ENCODE measurements around the gene NEK5. TPM values are rescaled to one million over a fixed set of nuclear protein-coding genes. Genes with fewer than 3 reads are reported as not detected.
"Not testable (repeated sequence)": the region's sequence is repeated elsewhere in the genome, so short reads cannot be mapped to it uniquely, and the experiment has no call there.

NEK5 gene, protein sequence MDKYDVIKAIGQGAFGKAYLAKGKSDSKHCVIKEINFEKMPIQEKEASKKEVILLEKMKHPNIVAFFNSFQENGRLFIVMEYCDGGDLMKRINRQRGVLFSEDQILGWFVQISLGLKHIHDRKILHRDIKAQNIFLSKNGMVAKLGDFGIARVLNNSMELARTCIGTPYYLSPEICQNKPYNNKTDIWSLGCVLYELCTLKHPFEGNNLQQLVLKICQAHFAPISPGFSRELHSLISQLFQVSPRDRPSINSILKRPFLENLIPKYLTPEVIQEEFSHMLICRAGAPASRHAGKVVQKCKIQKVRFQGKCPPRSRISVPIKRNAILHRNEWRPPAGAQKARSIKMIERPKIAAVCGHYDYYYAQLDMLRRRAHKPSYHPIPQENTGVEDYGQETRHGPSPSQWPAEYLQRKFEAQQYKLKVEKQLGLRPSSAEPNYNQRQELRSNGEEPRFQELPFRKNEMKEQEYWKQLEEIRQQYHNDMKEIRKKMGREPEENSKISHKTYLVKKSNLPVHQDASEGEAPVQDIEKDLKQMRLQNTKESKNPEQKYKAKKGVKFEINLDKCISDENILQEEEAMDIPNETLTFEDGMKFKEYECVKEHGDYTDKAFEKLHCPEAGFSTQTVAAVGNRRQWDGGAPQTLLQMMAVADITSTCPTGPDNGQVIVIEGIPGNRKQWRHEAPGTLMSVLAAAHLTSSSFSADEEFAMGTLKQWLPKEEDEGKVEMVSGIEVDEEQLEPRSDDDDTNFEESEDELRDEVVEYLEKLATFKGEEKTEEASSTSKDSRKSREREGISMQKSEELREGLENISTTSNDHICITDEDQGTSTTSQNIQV
- 0.05 and 0.09 TPM in 2 replicates for total RNA-seq

DNA sequence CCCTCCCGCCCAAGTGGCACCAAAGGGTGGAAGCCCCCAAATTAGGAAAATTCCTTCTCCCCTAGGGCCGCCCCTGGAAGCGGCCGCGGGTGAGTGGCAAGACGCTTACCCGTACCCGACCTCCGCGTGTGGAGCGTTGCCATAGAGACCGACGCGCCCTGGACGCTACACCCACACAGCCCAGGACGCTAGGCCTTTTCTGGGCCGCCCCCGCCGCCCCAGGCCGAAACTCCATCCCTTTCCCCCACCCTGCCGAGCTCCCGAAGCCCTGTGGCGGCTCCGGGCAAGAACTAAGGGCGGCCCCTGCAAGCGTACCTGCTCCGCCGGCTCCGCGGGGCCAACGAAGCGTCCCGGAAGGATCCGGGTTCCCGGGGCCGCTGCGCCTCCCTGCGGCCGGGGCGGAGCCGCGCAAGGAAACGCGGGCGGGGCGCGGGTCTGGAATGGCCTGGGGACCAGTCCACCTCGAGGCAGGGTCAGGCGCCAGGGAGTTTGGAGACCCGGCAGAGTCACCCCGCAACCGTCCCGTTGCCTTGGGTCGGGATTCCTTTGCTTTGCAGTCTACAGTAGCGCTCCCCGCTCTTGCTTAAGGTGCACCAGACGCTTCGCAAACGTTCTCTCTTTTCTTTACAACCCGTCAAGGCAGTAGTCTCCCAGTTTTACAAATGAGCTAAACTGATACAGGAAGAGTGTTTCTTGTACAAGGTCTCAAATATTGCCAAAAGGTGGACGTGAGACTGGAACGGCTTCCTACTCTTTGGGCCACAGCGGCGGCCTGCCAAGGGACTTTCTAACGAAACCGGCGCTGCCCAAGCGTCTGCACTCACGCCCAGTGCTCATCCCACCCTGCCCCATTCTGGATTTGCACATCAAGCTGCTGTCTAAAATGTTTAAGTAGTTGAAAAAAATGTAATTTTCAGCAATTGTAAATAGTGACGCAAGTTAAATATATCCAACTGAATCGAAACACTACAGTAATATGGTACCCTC lies at the start of gene NEK5:
TSS of gene NEK5 (minus strand) at position 360 of the 987 bp plus-strand sequence. CDS start 1,591 bp downstream, outside the sequence.
- intact Hi-C loops (cut with micrococcal nuclease) = loop anchor here (1.0 to 5.0 kb wide), 4 partner anchors 66 to 677 kb away; partner anchors contain the start of genes ALG11 and INTS6

GRCh38 chr13:52177276-52177675 lies 48.4 kb upstream of the NEK5 start:
- intact Hi-C loops (cut with micrococcal nuclease) = no loop called here

- intact Hi-C loops (cut with micrococcal nuclease) = not testable (repeated sequence)
Measured at GRCh38 chr13:52173970-52174369, 45.1 kb upstream of the NEK5 start.

- intact Hi-C loops (cut with micrococcal nuclease) = no loop called here
Measured at GRCh38 chr13:52173373-52173772, 44.5 kb upstream of the NEK5 start.

DNA sequence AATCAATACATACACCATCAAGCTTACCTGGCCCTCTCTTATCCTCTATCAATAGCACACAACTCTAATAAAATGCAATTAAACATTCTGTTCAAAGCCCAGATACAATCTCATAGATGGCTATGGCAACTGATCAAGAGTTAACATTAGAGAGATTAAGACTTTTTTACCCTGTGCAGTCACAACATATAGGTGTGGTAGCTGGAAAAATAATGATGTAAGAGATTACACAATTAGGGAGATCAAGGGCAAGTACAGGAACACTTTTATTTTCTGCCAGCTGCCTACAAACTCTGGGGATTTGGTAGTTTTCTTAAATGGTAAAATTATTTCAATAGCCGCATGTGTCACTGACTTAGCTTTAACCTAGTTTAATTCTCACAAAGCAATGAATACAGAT lies 42.8 kb upstream of the NEK5 start:
- intact Hi-C loops (cut with micrococcal nuclease) = not testable (repeated sequence)

GRCh38 chr13:52170828-52171391 lies 42.0 kb upstream of the NEK5 start:
- intact Hi-C loops (cut with micrococcal nuclease) = not testable (repeated sequence)

- intact Hi-C loops (cut with micrococcal nuclease) = no loop called here
Measured at GRCh38 chr13:52169839-52170238, 41.0 kb upstream of the NEK5 start.

DNA sequence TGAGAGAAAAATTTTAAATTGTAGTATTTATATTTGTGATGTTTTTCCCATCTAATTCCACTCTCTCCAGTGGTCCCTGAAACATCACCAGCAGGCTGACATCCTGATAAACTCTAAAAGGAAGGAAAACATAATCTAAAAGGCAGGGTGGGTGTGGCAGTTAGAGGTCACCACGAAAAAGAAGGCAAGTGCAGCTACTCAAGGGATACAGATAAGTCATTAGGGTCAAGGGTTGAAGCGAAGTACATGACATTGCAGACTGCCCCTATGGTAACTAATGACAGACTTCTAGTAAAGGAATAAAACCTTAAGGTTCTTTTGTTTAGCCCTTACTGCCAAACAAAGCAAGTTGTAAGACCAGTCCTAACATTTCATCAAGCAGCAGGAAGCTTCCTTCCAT lies 36.5 kb upstream of the NEK5 start:
- intact Hi-C loops (cut with micrococcal nuclease) = no loop called here

DNA sequence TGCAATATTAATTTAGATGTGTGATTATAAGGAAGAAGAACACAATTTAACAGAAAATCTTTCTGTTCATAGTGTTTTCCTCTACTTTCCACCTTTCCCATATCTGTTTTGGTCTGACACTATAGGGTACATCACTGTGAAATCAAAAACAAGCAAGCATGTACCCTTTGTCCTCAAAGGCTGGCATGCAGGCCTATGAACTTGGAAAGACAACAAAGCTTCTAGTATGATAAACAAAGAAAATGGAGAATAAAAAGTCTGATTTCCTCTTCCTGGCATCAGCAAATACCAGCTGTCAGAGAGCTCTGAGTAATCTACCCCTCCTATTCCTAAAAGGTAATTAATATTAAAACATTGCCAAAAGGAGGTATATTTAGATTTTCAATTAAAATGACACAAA lies 36.1 kb upstream of the NEK5 start:
- intact Hi-C loops (cut with micrococcal nuclease) = no loop called here

- intact Hi-C loops (cut with micrococcal nuclease) = not testable (repeated sequence)
Measured at GRCh38 chr13:52163878-52164277, 35.0 kb upstream of the NEK5 start.

GRCh38 chr13:52162279-52163101 lies 33.6 kb upstream of the NEK5 start:
- intact Hi-C loops (cut with micrococcal nuclease) = no loop called here

DNA sequence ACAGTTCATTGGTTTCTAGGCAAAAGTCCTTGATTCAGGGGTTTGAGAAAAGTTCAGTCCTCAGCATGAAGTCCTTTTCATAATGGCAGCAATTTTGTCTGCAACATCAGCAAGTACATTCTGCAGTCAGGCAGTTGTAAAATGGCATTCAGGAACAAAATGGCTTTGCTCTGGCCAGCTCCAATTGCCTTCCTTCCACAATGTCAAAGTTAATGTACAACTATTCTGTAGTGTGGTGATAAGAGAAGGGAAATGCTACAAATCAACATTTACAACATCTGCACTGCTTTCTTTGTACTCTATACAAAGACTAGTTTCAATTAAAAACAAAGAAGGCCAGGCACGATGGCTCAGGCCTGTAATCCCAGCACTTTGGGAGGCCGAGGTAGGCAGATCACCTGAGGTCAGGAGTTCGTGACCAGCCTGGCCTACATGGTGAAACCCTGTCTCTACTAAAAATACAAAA lies 32.3 kb upstream of the NEK5 start:
- intact Hi-C loops (cut with micrococcal nuclease) = no loop called here

DNA sequence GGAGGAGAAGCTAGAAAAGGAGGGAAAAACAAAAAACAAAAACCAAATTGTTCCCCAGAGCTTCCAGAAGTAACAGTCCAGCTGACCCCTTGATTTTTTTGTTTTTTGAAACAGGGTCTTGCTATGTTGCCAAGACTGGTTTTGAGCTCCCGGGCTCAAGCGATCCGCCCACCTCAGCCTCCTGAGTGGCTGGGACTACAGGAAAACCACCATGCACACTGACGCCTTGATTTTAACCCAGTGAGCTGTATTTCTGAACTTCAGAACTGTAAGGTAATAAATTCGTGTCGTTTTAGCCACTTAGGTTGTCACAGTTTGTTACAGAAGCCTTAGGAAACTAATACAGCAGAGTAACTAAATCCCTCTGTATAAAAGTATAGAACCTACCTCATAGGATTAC lies 31.6 kb upstream of the NEK5 start:
- intact Hi-C loops (cut with micrococcal nuclease) = no loop called here

- intact Hi-C loops (cut with micrococcal nuclease) = no loop called here
Measured at GRCh38 chr13:52160053-52160452, 31.2 kb upstream of the NEK5 start.

- intact Hi-C loops (cut with micrococcal nuclease) = loop anchor here (2.0 kb wide), 1 partner anchor 147 kb away; the partner anchor contains the start of gene ALG11
Measured at GRCh38 chr13:52159159-52159982, 30.5 kb upstream of the NEK5 start, which contains the start of gene NEK3. Gene NEK3 (minus strand): TSS chr13:52159597. CDS start chr13:52156191, 3,406 bp downstream.

DNA sequence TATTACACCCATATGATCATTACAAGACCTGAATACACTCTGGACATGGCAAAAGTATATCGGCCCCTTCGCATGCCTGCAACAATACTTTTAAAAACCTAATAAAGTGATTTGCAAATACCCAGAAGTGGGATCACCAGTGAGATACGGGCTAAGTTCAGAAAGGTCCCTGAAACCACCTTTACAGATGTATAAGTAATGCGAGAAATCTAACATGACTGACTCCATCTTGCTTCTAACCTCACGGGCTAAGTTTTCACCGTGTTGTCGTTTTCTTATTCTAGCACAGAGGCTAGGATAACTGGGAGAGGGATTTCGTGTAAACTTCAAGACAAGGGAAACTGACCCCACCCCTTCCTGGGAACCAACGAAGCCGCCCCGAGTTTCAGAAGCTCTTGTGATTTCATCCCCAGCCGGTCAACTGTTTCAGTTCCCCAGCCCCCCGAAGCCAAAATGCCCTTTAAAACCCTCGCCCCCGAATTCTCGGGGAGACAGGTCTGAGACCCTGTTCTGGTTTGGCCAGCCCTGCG lies 29.8 kb upstream of the NEK5 start:
- intact Hi-C loops (cut with micrococcal nuclease) = loop anchor here (1.0 to 2.0 kb wide), 2 partner anchors 36 to 146 kb away; partner anchors contain the start of gene ALG11

DNA sequence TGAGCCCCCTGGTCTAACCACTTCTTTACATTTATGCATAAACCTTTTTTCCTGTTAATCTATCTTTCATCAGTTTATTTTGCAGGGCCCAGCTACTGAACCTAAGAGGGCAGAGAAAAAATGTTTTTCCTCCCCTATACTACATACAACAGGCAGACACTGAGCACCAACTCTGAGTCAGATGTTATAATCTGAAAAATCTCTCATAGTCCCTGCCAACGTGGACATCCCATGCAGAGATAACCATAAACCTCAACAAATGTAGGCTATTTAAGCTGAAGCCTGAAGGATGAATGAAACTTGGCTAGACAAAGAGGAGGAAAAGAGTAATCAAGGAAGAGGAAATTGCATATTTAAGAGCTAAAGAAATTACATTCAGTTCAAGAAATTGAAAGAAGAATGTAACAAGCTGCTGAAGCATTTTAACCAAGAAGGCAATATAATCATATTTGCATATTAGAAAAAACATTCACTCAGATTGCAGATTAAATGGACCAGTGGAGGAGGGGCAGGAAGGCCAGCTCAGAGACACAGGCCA lies 27.9 kb upstream of the NEK5 start:
- intact Hi-C loops (cut with micrococcal nuclease) = no loop called here

DNA sequence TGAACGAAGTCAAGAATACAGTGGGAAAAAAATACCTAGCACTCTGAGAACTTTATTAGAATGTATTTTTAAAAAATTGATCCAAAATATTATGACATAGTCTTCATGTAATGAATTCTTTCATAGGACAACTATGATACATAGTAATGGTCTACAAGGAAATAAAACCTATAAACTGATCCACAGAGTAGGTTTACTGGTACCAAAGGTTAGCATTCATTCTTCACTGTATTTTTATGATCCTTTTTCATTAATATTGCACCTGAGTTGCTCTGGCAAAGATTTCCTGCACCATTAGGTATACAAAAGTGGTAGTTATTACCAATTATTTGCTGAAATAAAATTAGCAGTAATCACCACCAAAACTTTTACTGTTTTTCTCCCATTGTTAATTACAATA lies 26.3 kb upstream of the NEK5 start:
- intact Hi-C loops (cut with micrococcal nuclease) = no loop called here

Data from T-helper 2 cell treated with Interferon-gamma antibody and Interleukin-4, amounts not matched to agents 100 ng/mL and 5 ng/mL, for 36 hours (primary cell).